LHCN-M2 (cell line): ENCODE data around the gene SUN5. TPM values are rescaled to one million over a fixed set of nuclear protein-coding genes. Genes with fewer than 3 reads are reported as not detected.

Source experiments
- DNase-seq: peaks from one replicate; pipeline ENCODE4 v3.0.0-alpha.2; 2012; ENCODE audit warnings: low read depth
- total RNA-seq: library from RNA; depleted of rRNA; stranded (reverse); fragments of >200 nt; gene quantifications from 2 replicates; pipeline ENCODE4 v1.2.3, GENCODE V29; 2014

SUN5 gene
- total RNA-seq, 1 experiment from 2014 or later, result not detected

- DNase-seq, result no peak
These were observed 8.4 kb downstream of the SUN5 start for GRCh38 chr20:32995802-32996201.

- DNase-seq, result no peak
These were observed 10.7 kb downstream of the SUN5 start for GRCh38 chr20:32993496-32994050.

GRCh38 chr20:32991792-32992641 lies 12.2 kb downstream of the SUN5 start:
- no peak for DNase-seq

GRCh38 chr20:32991383-32991782 lies 12.8 kb downstream of the SUN5 start:
- no peak for DNase-seq

- no peak for DNase-seq
These were observed 13.8 kb downstream of the SUN5 start for GRCh38 chr20:32990426-32990825.

GRCh38 chr20:32989507-32990283 lies 14.5 kb downstream of the SUN5 start:
- DNase-seq, result no peak

- DNase-seq, result no peak
These were observed 16.2 kb downstream of the SUN5 start for GRCh38 chr20:32988008-32988407.

- DNase-seq, result no peak
These were observed 17.0 kb downstream of the SUN5 start for GRCh38 chr20:32987044-32987825.

- DNase-seq, result no peak
These were observed 17.8 kb downstream of the SUN5 start for GRCh38 chr20:32986331-32986966.

GRCh38 chr20:32985596-32985995 lies 18.6 kb downstream of the SUN5 start:
- no peak for DNase-seq

- DNase-seq, result no peak
These were observed 19.4 kb downstream of the SUN5 start for GRCh38 chr20:32984631-32985354.

GRCh38 chr20:32984196-32984595 lies 20.0 kb downstream of the SUN5 start:
- DNase-seq, result no peak

GRCh38 chr20:32983459-32984112 lies 20.6 kb downstream of the SUN5 start:
- no peak for DNase-seq

- DNase-seq, result no peak
These were observed 21.4 kb downstream of the SUN5 start for GRCh38 chr20:32982617-32983458.

- DNase-seq, result no peak
These were observed 23.2 kb downstream of the SUN5 start for GRCh38 chr20:32980990-32981389.

GRCh38 chr20:32980131-32980941 lies 23.9 kb downstream of the SUN5 start:
- DNase-seq, result no peak

GRCh38 chr20:32979201-32979998 lies 24.8 kb downstream of the SUN5 start:
- no peak for DNase-seq
